ENCODE results near the gene OTOG.
"Not testable (repeated sequence)": the region's sequence is repeated elsewhere in the genome, so short reads cannot be mapped to it uniquely, and the experiment has no call there.

The OTOG gene

DNA sequence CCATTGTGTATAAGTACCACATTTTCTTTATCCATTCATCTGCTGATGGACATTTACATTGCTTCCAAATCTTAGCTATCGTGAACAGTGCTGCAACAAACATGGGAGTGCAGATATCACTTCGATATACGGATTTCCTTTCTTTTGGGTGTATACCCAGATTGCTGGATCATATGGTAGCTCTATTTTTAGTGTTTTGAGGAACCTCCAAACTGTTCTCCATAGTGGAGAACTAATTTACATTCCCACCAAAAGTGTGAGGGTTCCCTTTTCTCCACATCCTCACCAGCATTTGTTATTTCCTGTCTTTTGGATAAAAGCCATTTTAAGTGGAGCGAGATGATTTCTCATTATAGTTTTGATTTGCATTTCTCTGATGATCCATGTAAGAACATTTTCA lies 75.7 kb downstream of the OTOG start:
- not testable (repeated sequence) for DNase-seq (ENCODE audit: low read depth in 4 of 4, low spot score in 1 of 4)

DNA sequence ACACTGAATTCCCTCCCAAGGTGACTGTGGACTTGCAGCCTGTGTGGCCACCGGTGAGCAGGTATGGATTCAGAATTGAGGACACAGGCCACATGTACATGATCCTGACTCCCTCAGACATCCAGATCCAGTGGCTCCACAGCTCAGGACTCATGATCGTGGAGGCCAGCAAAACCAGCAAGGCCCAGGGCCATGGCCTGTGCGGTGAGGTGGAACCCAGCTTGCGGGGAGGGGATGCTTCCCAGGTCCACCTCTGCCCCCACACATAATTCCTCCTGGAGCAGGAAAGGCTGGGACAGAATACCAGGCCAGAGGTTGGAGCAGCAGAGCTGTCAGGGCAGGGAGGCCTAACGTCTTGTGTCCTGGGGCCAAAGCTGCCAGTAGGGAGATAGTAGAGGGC lies 82.1 kb downstream of the OTOG start:
- DNase-seq (ENCODE audit: low read depth in 4 of 4, low spot score in 1 of 4): no peak

DNA sequence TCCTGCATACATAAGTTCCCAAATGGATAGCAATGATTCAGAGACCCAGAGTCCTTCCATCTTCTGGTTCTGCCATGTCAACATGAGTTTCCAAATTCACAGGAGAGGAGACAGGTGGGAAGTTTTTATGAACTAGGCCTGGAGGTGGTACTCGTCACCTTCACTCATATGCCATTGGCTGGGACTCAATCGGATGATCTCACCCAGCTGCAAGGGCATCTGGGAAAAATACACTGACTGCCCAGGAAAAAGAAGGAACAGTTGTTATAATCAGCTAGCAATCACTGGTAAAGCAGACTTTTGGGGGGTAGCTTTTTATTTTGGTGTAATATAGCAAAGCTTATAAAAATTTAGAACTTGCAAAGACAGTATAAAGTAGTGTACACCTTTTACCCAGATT lies 83.9 kb downstream of the OTOG start:
- DNase-seq (ENCODE audit: low read depth in 4 of 4, low spot score in 1 of 4): no peak

DNA sequence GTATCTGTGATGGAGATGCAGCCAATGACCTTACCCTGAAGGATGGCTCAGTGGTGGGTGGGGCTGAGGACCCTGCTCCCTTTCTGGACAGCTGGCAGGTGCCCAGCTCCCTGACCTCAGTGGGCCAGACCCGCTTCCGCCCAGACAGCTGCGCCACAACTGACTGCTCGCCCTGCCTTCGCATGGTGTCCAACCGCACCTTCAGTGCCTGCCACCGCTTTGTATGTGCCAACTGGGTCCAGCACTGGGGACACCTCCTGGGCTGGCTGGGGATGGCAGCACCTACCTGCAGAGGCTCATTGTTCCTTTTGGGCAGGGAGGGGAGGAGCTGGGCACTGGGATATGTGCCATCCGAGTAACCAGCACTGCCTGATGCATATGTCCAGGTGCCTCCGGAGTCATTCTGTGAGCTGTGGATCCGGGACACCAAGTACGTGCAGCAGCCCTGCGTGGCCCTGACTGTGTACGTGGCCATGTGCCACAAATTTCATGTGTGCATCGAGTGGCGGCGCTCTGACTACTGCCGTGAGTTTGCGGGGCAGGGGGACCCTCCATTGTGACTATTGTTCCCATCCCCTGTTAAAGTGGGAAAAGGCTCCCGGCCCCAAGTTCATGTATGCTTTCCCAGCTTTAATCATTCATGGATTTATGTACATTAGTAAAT lies 84.8 kb downstream of the OTOG start:
- DNase-seq (ENCODE audit: low read depth in 4 of 4, low spot score in 1 of 4): no peak

DNA sequence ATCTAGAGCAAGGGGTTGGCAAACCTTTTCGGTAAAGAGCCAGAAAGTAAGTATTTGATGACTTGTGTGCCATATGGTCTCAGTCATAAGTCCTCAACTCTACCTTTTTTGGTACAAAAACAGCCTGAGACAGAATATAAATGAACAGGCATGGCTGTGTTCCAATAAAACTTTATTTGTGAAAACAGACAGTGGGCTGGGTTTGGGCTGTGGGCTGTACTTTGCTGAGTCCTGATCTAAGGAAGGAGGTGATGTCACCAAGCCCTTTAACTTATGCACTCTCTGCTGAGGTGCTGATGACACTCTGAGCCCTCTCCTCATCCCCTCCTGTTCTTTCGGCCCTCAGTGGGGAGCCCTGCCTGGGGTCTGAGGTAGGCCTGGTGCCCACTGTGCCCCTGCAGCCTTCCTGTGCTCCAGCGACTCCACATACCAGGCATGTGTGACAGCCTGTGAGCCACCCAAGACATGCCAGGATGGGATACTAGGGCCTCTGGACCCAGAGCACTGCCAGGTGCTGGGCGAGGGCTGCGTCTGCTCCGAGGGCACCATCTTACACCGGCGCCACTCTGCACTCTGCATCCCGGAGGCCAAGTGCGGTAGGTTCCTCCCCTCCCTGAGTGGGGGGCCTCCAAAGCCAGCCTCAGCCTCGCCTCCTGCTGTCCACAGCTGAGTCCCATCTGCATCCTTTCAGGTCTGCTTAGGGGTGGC lies 86.4 kb downstream of the OTOG start:
- DNase-seq (ENCODE audit: low read depth in 4 of 4, low spot score in 1 of 4): no peak

DNA sequence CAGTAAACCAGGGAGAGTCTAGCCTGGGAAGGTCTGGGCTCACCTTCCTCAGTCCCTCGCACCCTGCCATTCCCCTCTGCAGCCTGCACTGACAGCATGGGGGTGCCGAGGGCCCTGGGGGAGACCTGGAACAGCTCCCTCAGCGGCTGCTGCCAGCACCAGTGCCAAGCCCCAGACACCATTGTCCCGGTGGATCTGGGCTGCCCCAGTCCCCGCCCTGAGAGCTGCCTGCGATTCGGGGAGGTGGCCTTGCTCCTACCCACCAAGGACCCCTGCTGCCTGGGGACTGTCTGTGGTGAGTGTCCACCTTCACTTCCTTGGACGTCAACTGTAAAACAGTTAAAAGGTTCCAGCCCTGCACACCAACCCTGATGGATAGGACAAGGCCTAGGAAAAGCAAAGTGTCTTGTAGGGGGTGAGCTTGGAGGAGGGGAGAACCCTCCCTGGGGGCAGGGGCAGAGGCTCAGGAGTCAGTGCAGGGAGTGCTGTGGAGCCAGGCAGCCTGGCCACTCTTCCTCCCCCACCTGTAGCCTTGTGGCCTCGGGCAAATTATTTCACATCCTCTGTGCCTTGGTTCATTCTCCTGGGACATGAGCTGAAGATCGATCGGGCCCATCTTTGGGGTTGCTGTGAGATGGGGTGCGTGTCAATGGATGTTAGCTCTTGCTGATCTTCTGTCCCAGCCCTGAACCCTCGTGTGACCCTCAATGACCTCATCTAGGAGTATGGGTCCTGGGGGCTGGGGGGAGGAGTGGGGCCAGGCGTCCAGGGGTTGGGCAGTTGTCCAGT lies 87.1 kb downstream of the OTOG start:
- no peak for DNase-seq (ENCODE audit: low read depth in 4 of 4, low spot score in 1 of 4)

DNA sequence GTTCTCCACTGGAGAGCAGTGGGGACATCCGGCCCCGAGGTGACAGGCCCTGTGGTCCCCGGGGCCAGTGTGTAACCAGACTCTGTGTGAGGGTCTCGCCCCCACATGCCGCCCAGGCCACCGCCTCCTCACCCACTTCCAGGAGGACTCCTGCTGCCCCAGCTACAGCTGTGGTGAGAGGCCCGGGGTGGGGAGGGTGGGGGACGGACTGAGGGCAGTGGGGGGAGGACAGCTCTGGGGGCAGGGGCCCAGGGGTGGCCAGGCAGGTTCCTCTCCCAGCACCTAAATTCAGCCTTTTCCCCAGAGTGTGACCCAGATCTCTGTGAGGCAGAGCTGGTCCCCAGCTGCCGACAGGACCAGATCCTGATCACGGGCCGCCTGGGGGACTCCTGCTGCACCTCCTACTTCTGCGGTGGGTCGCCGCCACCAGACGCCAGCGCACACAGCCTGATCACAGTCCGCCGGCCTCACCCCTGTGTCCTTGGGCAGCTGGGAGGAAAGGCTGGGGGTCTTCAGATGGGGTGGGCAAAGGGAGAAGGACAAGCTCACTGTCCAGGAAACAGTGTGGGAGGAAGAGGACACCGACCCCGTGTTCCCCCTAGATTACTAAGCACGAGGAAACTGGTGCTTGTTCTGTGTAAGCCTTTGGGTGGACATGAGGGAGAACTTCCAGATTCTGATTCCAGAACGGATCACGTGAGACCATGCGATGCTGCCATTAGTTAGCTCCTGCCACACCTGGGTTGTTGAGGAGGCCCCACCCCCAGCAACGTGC lies 87.9 kb downstream of the OTOG start:
- DNase-seq (ENCODE audit: low read depth in 4 of 4, low spot score in 1 of 4): no peak

DNA sequence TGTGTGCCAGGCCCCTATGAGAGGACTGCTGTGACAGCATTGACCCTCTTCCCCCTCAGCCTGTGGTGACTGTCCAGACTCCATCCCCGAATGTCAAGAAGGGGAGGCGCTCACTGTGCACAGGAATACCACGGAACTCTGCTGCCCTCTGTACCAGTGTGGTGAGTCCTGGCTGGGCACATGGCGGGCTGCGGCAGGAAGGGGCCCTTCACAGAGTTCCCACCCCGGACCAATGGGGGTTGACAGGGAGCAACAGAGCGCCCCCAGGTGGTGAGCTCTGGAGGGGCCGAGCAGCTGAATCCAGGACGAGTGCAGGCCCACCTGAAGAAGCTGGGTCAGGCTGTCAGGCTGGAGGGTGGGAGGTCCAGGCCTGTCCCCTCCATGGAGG lies 88.5 kb downstream of the OTOG start:
- DNase-seq (ENCODE audit: low read depth in 4 of 4, low spot score in 1 of 4): no peak

DNA sequence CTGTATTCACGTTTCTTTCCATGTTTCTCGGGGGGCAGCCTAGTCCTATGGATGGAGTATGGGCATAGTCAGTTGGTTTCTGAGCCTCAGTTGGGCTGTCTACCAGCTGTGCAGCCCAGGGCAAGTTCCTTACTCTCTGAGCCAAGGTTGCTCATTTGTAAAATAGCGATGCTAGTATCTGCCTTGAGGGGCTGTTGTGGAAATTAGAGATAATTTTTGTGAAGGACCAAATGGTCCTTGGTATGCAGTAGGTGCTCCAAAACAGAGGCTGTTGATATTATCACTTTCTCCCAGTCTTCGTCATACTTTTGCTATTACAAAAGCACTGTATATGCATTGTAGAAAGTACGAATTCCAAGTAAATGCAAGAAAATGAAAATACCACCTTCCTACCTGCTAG lies 89.7 kb downstream of the OTOG start:
- no peak for DNase-seq (ENCODE audit: low read depth in 4 of 4, low spot score in 1 of 4)

DNA sequence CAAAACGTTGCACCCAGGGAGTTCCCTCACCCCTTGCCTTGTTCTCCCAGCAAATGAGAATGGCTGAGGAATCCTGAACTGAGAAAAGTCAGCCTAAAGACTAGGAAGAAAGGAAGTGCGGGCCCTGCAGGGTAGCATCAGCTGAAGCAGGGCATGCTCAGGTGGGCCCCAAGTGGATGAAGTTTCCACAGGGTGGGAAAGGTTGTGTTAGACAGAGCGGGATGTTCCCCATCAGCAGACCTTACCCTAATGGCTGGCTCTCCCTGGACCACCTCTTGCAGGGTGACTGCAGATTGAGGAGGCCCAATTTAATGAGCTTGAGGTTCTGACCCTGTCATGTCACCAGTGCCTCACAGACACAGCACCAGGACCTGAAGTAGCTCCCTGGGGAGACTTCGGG lies 90.8 kb downstream of the OTOG start:
- DNase-seq (ENCODE audit: low read depth in 4 of 4, low spot score in 1 of 4): no peak

DNA sequence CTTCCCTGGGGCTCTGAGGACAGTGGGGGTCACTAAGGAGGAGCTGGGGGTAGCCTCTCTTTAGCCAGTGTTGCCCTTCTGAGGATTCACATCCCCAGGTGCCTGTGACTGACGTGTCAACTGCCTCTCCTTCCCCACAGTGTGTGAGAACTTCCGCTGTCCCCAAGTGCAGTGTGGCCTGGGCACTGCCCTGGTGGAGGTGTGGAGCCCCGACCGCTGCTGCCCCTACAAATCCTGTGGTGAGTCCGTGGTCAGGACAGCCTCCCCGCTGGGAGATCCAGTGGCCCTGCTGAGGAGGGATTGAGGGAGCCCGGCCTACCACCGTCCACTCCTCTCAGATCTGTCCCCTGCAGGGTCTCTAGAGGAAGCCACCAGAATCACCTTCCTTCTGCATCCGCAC lies 91.3 kb downstream of the OTOG start:
- no peak for DNase-seq (ENCODE audit: low read depth in 4 of 4, low spot score in 1 of 4)

DNA sequence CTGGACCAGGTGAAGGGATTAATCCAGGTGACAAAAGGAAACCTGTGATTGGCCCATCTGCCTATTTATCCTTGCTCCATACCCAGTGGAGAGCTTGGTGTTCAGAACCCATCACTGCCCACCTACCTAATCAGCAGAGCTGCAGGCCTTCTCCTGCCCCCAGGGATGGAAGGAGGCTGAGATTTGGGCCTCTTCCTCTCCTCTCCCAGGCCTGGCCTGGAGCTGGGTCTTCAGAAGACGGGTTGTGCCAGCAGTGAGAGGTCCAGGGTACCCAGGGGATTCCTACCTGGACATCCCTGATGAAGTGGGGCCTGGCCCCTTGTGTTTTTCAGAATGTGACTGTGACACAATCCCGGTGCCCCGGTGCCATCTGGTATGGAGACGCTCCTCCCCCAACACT lies 92.0 kb downstream of the OTOG start:
- DNase-seq (ENCODE audit: low read depth in 4 of 4, low spot score in 1 of 4): no peak

DNA sequence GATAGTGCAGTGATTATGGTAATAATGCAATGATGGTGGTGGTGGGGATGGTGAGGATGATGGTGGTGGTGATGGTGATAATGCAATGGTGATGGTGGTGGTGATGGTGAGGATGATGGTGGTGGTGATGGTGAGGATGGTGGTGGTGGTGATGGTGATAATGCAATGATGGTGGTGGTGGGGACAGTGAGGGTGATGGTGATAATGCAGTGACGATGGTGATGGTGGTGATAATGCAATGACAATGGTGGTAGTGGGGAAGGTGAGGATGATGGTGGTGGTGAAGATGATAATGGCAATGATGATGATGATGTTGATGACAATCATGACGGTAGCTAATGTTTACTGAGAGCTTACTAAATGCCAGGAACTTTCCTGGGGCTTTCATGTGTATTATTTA lies 92.7 kb downstream of the OTOG start:
- no peak for DNase-seq (ENCODE audit: low read depth in 4 of 4, low spot score in 1 of 4)

DNA sequence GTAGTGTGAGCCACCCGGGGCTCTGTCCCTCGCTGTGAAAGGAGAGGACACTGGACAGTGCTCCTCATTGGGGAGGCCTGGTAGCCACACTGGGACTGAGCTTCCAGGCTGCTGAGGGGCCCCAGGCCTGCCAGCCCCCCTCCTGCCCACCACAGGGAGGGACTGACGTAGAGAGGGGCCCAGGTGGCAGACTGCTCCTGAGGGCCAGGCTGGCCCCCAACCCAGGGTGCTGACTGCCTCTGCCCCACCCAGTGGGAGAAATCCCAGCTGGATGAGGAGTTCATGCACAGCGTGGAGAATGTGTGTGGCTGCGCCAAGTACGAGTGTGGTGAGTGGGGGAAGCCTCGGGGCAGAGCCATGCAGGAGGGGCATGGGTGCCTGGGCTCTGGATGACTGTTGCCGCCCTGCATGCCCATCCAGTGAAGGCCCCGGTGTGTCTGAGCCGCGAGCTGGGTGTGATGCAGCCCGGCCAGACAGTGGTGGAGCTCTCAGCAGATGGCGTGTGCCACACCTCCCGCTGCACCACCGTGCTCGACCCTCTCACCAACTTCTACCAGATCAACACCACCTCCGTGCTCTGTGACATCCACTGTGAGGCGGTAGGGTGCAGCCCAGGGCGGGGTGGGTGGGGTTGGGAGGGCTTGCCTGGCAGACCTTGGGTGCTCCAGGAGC lies 93.6 kb downstream of the OTOG start:
- DNase-seq (ENCODE audit: low read depth in 4 of 4, low spot score in 1 of 4): no peak

DNA sequence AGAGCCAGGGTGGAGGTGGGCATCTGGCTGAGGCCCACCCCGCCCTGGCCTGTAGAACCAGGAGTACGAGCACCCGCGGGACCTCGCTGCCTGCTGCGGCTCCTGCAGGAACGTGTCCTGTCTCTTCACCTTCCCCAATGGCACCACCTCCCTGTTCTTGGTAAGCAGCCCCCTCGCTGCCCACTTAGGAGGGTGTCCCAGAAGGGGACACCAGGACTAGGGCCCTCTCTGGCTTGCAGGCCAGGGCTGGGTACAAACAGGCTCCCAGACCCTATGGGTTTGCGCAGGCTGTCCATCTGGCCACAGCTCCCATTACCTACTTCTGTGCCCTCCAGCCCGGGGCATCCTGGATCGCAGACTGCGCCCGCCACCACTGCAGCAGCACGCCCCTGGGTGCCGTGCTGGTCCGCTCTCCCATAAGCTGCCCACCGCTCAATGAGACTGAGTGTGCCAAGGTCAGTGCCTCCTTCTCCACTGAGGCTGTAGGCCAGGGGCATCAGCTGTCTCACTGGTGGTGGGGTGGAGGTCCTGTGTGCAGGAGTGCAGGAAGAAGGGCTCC lies 94.8 kb downstream of the OTOG start:
- no peak for DNase-seq (ENCODE audit: low read depth in 4 of 4, low spot score in 1 of 4)

DNA sequence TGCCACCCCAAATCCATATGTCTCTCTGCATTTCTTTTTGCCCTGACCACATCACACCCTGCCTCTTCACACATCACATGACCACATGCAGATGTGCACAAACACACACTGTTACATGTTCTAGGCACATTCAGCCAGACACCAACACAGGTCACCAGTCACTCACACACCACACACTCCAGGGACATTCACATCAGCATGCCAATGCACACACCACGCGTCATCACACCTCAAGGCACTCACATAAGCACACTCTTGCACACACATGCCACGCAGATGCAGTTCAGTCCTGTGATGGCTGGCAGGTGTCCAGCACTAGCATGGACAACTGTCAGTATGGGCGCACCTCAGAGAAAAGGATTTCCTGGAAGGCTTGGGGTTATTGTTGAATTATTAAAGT lies 95.3 kb downstream of the OTOG start:
- DNase-seq (ENCODE audit: low read depth in 4 of 4, low spot score in 1 of 4): no peak

DNA sequence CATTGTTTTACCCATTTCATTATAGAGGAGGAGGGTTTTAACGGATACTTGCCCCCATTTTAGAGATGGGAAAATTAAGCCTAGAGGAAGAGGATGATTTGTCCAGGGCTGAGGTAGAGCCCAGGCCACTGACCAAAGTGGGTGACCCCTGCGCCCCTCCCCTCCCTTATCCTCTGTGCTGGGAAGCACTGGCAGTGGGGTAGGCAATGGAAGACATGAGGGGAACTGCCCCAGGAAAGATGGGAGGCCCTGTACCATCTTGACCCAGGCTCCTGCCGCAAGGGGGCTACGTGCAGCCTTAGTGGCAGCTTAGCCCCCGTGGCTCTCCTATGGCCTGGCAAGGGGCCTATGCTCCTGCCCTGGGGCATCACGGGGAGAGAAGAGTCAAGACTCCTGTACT lies 95.9 kb downstream of the OTOG start:
- DNase-seq (ENCODE audit: low read depth in 4 of 4, low spot score in 1 of 4): no peak

DNA sequence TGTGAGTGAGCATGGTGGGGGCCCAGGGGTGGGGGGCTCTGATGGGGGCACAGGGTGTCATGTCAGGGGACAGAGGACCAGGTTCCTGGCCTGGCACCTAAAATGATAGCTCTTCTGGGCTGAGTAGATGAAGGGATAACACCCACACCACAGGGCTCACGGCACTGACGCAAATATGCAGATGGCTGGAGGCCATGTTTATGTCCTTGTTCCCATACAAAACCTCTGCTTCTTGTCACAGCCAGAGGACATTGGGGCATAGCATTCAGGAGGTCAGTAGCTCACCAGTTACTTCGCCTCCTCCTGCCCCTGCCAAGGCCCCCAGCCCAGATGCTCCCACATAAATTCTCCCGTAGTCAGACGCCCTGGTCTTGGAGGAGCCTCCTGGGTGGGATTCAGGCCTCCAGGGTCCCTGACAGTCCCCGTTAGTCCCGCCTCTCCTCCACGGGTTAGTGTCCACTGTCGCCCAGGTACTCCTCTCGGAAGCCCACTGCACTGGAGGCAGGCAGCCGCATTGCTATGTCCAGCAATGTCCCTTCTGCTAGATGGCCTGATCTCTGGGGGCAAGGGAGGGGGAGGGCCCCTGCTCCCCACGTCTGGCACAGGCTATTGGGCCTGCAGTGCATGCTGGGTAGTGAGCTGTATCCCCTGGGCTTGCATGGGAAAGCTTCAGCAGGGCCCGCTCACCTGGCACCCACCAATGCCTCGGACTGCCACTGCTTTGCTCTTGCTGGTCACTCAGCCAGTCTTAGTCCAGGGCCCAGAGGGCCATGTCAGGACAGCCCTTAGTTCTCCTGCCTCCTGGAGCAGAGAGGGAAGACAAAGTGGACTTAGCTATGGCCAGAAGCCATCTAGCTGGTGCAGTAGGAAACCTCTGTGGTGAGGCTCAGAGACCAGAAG lies 96.7 kb downstream of the OTOG start:
- DNase-seq (ENCODE audit: low read depth in 4 of 4, low spot score in 1 of 4): no peak

DNA sequence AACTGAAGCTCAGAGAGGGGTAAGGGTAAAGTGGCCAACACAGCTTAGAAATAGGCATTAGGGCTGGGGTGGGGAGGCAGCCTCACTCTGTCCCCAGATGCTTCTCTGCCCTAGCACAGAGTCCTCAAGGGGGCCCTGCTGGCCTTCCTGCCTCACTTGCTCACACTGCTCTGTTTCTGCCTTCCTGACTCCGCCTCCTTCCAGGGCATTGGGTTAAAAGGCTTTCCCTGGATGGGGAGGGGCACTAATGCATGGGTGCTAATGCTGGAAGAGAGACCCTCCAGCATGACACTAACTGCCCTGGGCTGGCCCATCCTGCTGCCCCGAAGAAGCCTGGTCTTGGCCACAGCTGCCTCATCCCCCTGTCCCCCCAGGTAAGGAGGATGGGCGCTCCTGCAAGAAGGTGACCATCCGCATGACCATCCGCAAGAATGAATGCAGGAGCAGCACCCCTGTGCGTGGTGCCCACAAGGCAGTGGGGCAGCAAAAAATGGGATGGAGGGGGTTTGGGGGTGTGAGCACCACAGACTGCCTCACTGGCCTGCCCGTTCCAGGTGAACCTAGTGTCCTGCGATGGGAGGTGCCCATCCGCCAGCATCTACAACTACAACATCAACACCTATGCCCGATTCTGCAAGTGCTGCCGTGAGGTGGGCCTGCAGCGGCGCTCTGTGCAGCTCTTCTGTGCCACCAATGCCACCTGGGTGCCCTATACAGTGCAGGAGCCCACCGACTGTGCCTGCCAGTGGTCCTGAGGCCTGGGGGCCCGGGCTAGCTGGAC lies 98.3 kb downstream of the OTOG start:
- no peak for DNase-seq (ENCODE audit: low read depth in 4 of 4, low spot score in 1 of 4)

Data from stimulated activated CD4-positive, alpha-beta T cell treated with anti-CD3 and anti-CD28 coated beads, Interleukin-1b, Interleukin-23, amount 100 ng/mL, for 24 hours (primary cell).